GM19351 (cell line): ENCODE measurements around the gene JMJD1C.
"Not testable (repeated sequence)": the region's sequence is repeated elsewhere in the genome, so short reads cannot be mapped to it uniquely, and the experiment has no call there.

Experiments used
- ATAC-seq: cut with Tn5 transposase; IDR thresholded peaks from one replicate; pipeline ENCODE4 v1.9.1; 2021; ENCODE audit warnings: mild to moderate bottlenecking, moderate library complexity; ENCODE audit not compliant: unreplicated experiment

The JMJD1C gene, protein sequence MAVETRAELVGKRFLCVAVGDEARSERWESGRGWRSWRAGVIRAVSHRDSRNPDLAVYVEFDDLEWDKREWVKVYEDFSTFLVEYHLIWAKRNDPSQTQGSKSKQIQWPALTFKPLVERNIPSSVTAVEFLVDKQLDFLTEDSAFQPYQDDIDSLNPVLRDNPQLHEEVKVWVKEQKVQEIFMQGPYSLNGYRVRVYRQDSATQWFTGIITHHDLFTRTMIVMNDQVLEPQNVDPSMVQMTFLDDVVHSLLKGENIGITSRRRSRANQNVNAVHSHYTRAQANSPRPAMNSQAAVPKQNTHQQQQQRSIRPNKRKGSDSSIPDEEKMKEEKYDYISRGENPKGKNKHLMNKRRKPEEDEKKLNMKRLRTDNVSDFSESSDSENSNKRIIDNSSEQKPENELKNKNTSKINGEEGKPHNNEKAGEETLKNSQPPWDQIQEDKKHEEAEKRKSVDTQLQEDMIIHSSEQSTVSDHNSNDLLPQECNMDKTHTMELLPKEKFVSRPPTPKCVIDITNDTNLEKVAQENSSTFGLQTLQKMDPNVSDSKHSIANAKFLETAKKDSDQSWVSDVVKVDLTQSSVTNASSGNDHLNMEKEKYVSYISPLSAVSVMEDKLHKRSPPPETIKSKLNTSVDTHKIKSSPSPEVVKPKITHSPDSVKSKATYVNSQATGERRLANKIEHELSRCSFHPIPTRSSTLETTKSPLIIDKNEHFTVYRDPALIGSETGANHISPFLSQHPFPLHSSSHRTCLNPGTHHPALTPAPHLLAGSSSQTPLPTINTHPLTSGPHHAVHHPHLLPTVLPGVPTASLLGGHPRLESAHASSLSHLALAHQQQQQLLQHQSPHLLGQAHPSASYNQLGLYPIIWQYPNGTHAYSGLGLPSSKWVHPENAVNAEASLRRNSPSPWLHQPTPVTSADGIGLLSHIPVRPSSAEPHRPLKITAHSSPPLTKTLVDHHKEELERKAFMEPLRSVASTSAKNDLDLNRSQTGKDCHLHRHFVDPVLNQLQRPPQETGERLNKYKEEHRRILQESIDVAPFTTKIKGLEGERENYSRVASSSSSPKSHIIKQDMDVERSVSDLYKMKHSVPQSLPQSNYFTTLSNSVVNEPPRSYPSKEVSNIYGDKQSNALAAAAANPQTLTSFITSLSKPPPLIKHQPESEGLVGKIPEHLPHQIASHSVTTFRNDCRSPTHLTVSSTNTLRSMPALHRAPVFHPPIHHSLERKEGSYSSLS (N-terminal part only)

DNA sequence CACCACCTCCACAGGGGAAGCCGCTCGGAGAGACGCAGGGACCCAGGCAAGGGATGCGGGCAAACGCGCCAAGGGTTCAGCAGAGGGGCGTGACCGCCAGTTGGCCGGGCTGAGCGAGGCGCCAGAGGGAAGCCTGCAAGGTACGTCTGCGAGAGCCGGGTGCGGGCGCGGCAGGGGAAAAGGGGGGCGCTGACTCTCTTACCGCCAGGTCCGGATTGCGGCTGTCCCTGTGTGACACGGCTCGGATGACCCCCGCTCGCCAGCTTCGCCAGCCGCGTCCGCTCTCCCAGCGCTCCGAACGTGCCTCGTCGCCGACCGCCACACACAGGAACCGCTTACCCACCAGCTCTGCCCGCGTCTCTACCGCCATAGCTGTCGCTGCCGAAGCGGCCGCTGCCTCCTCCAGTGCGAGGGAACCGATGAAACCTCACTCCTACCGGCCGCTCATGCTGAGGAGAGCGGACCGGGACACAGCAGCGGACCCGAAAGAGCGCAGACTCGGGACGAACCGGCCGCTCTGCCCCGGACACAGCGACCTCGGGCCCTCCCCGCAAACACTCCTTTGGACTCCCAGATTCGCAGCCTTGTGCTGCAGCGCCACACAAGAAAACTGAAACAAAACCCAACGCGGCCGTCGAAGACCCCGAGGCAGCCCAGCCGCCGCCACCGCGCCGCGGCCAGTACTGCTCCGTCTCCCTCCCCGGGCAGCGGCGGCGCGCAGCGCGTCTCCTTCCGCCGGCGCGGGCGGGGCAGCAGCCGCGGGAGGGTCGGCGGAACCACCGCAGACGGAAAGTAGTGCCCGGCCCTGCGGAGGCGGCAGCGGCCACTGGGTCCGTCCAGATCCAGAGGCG is at the start of gene JMJD1C:
TSS of gene JMJD1C (minus strand) at position 685 of the 851 bp plus-strand sequence. CDS start at position 370, 315 bp downstream.
- peak; percentile 68 for ATAC-seq

DNA sequence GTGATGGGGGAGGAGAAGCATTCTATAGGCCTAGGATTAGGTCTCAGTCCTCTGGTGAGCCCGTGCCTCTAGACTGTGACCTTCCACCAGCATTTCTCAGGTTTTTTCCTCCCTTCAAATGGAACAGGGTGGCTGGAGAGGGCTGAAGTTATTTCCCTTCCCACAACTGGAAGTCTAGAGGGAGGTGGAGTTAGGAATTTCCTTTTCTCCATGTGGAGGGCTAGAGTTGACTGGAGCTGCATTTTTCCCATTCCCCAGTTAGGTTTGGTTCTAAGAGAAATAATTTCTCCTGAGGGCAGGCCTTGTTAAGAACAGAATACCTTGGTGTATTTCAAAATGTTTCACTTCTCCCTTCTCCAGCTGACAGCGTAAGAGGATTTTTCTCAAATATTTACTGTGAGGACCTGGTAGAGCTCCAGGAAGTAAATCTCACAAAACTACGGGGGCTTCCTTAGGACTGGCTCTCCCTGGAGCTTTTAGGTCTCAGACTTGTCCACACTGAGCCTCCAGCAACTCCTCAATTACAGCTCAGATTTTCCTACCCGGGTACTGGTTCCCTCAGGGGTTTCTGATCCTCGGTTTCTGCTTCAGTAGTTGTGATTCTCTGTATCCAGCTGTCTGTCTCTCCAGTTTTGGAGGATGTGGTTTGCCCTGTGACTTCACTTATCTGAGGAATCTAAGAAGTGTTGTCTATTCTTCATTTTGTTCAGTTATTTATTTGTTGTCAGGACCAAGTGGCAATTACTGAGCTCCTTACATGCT is 49.4 kb upstream of the JMJD1C start:
- no peak for ATAC-seq

DNA sequence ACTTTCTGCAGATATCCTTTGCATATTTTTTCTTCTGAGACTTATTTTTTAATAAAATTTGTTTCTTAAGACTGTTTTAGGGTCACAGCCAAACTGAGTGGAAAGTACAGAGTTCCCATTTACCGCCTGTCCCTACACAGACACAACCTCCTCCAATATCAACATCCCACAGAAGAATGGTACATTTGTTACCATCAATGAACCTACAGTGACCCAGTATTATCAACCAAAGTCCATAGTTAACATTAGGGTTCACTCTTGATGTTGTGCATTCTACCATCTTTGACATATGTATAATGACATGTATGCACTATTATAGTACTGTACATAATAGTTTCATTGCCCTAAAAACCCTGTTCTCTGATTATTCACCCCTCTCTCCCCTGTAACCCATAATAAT is 40.8 kb upstream of the JMJD1C start:
- ATAC-seq: no peak

DNA sequence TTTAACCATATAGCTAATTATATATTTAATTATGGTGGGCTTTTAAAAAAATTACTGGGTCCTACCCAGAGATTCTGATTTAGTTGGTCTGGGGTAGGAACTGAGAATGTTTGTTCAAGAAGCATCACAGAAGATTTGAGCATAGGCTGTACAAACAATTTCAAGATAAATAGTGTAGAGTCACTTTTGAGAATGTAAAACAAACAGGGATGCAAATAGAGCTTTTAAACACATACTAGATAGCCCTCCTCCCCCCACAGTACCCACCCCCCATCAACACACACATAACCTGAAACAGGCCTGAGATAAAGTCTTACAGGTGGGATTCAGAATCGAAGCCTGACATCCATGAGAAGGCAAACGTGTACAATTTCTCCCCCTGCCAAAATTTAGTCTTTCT is 39.8 kb upstream of the JMJD1C start:
- no peak for ATAC-seq

DNA sequence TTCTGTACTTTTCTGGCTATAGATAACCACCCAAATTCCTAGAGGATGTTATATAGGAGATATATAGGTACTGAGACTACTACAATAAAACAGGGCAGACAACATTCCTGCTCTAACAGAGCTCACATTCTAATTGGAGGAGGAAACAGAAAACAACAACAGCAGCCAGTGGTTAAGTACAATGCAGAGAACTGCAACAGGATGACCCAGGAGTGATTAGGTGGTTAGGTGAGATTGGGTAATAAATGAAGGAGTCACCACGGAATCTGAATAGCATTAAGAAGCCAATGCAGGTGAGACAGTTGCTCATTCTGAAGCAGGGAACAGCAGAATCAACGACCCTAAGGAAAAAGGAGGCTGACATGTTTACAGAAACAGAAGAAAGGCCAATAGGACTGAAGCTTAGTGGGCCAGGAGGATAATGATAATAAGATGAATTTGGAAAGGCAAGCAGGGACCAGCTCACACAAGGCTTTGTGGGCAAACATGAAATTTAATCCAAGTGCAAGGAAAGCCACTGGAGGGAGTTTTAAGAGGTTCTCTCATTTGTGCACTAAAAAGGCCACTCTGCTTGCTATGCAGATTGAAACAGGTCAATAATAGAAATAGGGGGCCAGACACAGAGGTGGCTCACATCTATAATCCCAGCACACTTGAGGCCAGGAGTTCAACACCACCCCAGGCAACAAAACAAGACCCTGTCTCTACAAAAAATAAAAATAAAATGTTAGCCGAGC is 38.5 kb upstream of the JMJD1C start:
- ATAC-seq: no peak

DNA sequence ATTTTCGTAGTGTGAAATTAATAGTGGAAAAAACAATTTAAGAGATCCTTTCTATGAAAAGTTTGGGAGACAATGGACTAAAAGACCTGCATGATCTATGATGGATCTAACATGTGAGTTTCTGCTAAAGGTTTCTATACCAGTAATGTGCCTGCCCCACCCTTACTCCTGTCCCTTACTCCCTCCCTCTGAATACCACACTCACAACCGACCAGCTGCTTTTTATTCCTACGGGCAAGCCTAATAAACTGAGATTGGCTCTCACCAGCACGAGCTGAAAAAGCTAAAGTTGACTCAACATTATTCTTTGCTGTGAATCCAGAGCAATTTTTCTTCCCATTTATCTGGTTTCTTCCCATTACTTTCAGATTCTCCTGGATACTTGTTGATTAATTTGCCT is 37.6 kb upstream of the JMJD1C start:
- no peak for ATAC-seq

DNA sequence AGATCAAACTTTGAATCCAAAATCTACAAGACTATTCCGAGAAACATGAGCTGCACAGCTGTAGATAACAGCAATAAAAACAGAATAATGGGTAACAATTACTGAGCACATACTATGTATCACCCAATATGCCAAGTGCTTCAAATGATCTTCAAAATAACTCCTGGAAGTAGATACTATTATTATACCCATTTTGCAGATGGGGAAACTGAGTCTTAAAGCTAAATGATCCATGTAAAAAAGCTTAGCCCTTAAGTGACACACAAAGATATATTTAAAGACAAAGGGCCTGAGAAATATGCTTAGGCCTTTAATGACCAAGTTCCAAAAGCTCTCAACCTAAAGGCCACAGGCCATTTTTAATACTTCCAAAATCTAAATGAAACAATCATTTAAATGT is 37.1 kb upstream of the JMJD1C start:
- no peak for ATAC-seq

DNA sequence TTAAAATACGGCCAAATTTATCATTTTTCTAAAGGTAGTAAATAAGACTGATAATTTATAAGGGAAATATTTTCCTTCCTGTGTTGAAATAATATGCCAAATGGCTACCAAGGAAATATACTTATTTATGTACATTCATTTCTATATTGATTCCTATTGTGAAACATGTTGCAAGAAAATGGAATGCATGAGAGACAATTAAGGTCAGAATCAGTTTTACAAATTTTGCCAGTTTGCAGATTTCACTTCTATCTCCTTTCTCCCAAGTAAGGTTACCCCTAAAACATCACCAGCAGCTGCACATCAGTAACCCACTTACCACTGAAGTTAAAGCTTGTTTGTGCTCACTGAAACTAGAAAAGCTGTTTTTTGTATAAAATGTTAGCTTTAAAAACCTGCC is 36.2 kb upstream of the JMJD1C start:
- ATAC-seq: no peak

DNA sequence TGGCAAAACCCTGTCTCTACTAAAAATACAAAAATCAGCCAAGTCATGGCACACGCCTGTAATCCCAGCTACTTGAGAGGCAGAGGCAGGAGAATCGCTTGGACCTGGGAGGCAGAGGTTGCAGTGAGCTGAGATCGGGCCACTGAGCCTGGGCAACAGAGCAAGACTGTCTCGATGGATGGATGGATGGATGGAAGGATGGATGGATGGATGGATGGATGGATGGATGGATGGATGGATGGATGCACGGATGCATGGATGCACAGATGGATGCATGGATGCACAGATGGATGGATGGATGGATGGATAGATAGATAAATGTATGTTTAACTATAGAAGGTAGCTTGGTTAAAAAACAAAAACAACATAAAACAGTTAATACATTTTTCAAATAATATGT is 34.8 kb upstream of the JMJD1C start:
- ATAC-seq: not testable (repeated sequence)

DNA sequence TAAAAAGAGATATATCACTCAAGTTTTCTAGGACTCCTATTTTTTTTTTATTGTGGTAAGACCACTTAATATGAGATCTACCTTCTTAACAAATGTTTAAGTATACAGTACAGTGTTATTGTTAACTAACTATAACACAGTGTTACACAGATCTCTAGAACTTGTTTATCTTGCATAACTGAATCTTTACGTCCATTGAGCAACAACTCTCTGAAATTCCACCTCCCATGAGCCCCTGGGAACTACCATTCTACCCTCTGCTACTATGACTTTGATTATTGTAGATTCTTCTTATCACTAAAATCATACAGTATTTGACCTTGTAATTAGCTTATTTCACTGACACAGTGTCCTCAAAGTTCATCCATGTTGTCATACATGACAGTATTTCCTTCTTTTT is 32.9 kb upstream of the JMJD1C start:
- no peak for ATAC-seq

DNA sequence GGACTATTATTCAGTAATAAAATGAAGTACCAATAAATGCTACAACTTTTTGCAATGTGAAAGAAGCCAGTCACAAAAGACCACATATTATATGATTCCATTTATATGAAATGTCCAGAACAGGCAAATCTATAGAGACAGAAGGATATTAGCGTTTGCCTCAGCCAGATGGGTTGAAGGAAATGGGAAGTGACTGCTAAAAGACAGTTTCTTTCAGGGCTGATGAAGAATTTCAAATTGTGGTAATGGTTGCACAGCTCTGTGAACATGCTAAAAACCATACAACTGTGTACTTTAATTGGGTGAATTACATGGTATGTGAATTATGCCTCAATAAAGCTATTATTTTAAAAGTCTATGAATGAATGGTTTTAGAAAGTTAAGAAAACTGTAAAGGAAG is 31.5 kb upstream of the JMJD1C start:
- no peak for ATAC-seq

DNA sequence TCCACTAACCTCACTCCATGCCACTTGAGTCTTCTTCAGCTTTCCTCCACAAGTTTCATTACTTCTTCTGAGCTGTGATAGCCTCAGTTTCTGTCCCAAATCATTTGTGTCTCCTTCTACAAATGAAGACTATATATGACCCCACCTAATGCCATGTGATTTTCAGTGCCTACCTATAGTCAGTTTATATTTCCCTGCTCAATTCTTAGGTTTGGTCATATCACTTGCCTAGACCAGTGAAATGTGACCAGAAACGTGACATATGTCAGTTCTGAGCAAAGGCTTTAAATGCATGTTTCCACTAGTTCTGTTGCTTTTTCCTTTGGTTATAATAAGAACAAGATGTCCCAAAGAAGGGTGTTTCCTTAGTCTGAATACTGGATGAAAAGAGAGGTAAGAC is 30.8 kb upstream of the JMJD1C start:
- no peak for ATAC-seq

DNA sequence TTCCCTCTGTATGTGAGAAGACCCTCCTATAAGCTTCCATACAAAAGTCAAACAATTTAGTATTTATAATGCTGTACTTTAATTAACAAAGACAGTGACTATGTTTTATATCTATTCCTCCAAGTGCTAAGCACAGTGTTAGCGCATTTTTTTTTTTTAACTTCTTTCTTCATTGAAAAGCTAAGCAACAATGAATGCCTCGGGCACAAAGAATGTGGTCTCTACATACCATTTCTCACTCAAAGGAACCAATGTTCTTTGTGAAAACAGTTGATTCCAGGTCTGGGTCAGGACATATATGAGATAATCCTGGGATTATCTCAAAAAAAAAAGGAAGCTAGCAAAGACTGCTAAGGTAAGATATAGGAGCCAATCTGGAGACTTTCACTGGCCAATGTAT is 29.2 kb upstream of the JMJD1C start:
- ATAC-seq: no peak

DNA sequence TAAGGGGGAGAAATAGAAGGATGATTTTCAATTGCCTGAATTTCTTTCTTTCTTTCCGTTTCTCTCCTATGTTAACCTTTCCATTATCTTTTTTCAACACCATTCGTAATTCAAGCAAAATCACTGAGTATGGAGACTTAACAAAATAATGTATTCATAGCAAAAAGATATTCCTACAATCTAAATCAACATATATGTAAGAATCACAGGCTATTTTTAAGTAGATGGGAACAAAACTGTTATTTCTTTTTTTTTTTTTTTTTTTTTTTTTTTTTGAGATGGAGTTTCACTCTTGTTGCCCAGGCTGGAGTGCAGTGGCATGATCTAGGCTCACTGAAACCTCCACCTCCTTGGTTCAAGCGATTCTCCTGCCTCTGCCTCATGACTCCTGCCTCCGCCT is 27.2 kb upstream of the JMJD1C start:
- ATAC-seq: no peak

DNA sequence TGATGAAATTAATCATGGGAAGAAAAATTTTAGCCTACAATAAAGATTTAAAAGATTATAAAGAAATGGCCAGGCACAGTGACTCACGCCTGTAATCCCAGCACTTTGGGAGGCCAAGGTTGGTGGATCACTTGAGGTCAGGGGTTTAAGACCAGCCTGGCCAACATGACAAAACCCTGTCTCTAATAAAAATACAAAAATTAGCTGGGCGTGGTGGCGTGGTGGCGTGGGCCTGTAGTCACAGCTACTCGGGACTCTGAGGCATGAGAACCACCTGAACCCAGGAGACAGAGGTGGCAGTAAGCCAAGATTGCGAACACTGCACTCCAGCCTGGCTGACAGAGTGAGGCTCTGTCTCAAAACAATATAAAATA is 26.5 kb upstream of the JMJD1C start:
- not testable (repeated sequence) for ATAC-seq

DNA sequence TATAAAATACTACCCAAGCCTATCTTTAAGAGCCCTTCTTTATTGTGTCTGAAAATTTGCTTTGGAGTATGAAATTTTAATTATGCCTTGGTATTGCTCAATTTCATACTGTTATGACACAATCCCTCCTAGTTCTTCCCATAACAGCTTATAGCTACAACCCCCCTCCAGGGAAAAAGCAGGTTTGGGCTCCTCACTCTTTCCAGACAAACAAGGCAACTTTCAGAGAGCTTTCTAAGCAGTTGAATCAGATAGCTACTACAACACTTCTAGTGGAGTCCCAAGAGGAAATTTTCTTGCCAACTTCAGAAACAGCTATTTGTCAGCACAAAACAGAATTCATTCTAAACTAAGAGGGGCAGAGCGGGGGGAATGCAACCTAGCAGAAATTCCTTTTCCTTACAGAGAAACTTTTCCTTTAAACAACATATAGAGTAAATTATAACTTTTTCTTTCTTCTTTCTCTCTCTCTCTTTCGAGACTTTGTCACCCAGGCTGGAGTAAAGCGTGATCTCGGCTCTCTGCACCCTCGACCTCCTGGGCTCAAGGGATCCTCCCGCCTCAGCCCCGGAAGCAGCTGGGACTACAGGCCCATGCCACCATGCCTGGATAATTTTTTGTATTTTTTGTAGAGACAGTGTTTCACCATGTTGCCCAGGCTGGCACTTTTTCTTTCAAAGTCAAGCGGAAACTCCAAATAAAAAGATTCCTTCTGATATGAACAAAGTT is 26.0 kb upstream of the JMJD1C start:
- ATAC-seq: no peak

DNA sequence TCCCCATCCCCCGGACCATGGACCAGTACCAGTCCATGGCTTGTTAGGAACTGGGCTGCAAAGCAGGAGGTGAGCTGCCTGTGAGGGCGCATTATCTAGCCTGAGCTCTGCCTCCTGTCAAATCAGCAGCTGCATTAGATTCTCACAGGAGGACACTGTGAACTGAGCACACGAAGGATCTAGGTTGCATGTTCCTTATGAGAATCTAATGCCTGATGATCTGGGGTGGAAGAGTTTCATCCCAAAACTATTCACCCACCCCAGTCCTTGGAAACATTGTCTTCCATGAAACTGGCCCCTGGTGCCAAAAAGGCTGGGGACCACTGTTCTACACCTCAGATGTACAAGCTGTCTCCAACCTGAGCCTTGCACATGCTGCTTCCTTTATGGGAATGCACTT is 24.1 kb upstream of the JMJD1C start:
- ATAC-seq: no peak

DNA sequence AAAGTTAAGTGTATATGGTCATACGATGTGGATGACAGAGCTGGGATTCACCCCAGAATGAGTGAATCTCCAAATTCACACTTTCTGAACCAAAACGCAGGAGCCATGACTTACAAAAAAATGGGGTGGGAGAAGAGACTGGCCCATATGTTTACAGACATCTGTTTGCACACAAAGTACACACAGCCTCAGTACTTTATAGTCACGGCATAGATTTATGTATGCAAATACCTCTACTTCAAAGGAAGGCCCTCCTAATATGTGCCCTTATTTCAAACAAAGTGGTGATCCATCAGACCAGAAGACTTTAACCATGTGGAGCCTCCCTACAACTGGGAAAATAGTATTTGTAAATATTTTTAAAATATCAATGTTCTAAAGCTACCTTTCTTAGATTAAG is 22.2 kb upstream of the JMJD1C start:
- no peak for ATAC-seq
